Measurements from ENCODE around the gene KRT75.

Gene KRT75

GRCh38 chr12:52407918-52408317 lies 26.3 kb downstream of the KRT75 start:
- no peak overlapping the region for H3K4me3 ChIP-seq (ENCODE audit: low read depth, low read length)
- TF ChIP-seq CTCF (IDR thresholded peaks at IDR 0.05; ENCODE audit: low read depth, low read length): no peak

DNA sequence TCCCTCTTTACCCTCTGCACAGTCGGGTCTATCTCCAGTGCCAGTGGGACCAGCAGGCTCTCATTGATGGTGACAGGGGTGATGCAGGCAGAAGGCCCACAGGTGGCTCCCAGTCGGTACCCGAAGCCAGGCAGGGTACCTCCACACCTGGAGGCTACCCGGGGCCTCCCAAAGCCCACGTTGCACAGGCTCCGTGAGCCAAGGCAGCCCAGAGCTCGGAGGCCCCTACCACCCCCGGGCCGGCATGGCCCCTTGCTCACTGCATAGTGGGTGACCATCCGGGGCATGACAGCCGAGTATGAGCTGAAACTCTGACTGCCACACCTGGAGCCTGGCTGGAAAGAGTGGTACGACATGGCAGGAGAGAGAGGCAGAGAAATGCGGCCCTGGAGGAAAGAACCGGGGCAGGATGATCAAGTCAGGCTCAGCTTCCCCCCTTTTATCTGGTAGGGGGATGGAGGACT lies 28.2 kb downstream of the KRT75 start, which contains the start of gene KRT82:
Gene KRT82 (minus strand): TSS at position 414 of the 464 bp plus-strand sequence. CDS start 58 bp downstream, at position 356.
- no peak within 1 kb of the TSS for H3K4me3 ChIP-seq (ENCODE audit: low read depth, low read length)
- TF ChIP-seq CTCF (IDR thresholded peaks at IDR 0.05; ENCODE audit: low read depth, low read length): no peak

GRCh38 chr12:52404951-52405350 lies 29.2 kb downstream of the KRT75 start:
- no peak overlapping the region for H3K4me3 ChIP-seq (ENCODE audit: low read depth, low read length)
- TF ChIP-seq CTCF (IDR thresholded peaks at IDR 0.05; ENCODE audit: low read depth, low read length): no peak

GRCh38 chr12:52403561-52403960 lies 30.6 kb downstream of the KRT75 start:
- TF ChIP-seq CTCF (IDR thresholded peaks at IDR 0.05; ENCODE audit: low read depth, low read length): no peak
- H3K4me3 ChIP-seq (ENCODE audit: low read depth, low read length): no peak overlapping the region

DNA sequence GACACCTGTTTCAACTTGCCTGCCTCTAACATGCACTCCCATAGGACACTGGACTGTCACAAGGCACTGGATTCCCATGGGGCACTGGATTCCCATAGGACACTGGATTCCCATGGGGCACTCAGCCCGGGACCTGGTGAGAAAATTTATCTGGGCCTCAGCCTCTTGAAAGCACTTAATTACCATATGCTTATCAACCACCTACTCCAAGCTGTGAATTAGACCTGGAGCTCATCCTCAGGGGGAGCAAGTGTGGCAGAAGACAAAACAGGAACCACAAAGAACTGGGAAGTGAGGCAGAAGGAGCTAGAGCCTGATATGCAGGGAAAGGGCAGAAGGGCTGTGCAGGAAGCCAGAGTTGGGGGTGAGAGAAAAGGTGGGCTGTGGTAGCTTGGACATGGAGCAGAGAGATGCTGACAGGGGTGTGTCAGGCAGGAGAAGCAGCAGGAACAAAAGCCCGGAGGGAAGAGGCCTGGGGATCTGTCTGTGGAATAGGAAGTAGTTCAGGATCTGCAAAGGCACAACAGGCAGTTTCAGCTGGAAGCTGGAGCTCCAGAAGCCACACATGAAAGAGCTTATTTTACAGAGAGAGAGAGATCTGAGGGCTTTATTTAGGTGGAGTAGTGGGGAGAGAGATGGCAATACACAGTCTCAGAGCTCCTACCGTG lies 31.2 kb downstream of the KRT75 start:
- no peak overlapping the region for H3K4me3 ChIP-seq (ENCODE audit: low read depth, low read length)
- no peak for TF ChIP-seq CTCF (IDR thresholded peaks at IDR 0.05; ENCODE audit: low read depth, low read length)

GRCh38 chr12:52402377-52402776 lies 31.8 kb downstream of the KRT75 start:
- H3K4me3 ChIP-seq (ENCODE audit: low read depth, low read length): no peak overlapping the region
- no peak for TF ChIP-seq CTCF (IDR thresholded peaks at IDR 0.05; ENCODE audit: low read depth, low read length)

DNA sequence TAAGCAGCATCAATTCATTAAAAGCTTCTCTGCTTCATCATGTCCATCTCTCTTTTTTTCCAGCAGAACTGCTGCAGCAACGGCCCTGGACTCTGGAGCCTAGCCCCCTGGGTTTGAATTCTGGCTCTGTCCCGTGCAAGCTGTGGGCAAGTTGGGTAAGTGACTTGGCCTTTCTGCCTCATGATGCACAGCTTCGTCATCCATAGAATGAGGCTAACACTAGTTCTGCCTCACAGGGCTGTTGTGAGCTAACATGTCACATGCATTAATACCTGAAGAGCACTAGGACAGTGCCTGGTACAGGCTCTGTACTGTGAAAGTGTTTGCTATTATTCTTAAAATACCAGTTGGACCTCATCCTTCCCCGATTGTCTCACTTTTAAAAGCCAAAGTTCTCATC lies 32.2 kb downstream of the KRT75 start:
- TF ChIP-seq CTCF (IDR thresholded peaks at IDR 0.05; ENCODE audit: low read depth, low read length): no peak
- H3K4me3 ChIP-seq (ENCODE audit: low read depth, low read length): no peak overlapping the region
